NCI-H82 treated with DMSO at 0.1 percent for 48 hours (cell line): ENCODE measurements around the gene TMED4.
"Not testable (repeated sequence)": the region's sequence is repeated elsewhere in the genome, so short reads cannot be mapped to it uniquely, and the experiment has no call there.

ENCODE experiments used
- DNase-seq: peaks from one replicate; lab custom pipeline; 2025; ENCODE audit not compliant: unreplicated experiment; lab: John Stamatoyannopoulos, UW

The TMED4 gene

DNA sequence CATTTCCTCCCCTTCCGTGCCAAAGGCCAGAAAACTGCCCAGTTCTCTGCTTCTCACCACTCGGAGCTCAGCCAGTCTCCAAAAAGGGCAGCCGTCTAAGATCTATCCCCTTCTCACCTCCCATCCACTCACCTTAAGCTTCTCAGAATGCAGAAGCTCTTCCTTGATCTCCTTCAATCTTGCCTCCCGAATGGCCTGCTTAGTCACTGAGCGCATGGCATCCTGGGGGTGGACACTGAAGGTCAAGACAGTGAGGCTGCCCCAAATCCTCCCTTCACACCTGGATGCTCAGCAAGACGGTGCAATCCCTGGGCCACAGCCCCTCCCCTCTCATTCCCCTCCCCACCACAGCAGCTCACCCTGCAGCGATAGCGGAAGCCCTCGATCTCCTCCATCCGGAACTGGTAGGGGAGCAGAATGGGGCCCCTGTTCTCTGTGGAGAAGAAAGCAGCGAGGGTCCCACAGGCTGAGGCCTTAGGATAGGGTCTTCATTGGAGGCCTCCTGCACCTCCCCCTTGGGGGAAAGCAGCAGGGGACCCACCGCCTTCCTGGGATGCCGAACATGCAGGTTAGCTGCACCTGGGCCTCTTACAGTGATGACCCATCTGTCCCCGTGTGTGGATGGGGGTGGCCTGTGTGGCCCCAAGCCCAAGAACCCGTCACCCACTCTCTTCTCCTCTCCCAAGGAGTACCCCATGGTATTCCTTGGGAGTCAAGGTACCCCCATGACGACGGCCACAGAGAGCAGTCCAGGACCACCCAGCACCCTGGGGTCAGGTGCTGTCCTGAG, 13.1 kb downstream of the TMED4 start:
- DNase-seq: no peak

DNA sequence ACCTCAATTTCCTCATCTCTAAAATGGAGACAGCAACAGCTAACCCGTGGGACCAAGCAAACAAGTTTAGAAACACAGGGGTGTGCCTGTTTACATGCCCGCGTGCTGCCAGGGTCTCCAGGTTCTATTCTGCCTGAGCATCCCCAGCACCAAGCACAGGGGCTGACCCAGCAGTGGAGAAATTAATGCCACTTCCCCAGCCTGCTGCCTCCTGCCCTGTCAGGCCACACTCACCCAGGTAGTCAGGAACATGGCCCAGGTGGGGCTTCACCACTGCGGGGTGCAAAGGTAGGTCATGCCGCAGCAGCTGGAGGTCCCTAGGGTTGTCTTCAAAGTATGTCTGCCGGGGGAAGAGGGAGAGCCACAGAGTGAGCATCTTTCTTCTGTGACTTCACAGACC, 14.1 kb downstream of the TMED4 start:
- no peak for DNase-seq

DNA sequence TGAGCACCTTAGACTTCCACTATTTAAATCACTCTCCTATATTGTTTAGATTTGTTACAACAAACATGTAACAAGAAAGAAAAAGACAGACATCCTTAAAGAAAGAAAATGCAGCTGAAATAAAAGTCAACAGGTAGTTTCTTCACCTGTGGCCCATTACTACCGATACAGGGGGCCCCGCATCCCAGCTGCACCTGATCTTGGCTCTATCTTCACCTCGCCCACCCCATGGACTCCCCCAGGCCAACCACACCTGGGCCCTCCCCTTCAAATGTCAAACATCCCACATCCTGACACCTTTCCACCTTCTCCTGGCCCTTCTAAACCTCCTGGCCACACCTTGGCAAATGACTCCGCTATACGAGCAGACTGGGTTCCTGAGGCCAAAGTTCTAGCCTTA, 15.4 kb downstream of the TMED4 start:
- no peak for DNase-seq

DNA sequence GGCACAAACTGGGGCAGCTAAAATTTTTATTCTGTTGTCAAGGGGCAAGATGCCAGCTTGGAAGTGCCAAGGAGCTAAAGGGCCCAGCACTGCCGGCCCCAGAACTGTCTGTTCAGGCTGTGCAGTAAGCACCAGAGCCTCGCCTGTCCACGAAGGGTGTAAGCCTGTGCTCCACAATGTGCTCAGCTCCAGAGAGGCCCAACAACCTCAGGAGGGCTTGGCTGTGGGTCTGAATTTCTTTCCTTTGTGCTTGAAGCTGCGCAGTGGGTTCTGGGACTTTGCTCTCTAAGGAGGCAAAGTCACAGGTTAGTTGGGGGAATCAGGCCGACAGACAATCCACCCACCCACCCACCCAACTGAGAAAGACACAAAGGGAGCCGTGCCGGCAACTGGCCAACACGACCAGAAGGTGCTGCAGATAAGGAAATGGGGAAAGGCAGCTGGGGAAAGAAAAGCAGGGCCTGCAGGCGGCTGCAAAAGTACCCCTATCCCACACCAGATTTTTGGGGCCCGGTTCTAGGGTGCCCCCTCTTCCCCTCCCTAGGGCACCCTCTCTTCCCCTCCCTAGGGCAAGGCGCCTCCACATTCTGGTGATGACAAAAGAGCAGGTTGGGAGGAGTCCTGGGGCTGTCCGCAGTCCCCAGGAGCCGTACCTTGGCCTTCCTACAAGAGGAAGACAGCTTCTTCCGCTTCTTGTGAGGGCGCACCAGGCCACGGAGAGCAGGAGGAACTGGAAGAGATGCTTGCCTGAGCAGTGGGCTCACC, 16.1 kb downstream of the TMED4 start:
- no peak for DNase-seq

DNA sequence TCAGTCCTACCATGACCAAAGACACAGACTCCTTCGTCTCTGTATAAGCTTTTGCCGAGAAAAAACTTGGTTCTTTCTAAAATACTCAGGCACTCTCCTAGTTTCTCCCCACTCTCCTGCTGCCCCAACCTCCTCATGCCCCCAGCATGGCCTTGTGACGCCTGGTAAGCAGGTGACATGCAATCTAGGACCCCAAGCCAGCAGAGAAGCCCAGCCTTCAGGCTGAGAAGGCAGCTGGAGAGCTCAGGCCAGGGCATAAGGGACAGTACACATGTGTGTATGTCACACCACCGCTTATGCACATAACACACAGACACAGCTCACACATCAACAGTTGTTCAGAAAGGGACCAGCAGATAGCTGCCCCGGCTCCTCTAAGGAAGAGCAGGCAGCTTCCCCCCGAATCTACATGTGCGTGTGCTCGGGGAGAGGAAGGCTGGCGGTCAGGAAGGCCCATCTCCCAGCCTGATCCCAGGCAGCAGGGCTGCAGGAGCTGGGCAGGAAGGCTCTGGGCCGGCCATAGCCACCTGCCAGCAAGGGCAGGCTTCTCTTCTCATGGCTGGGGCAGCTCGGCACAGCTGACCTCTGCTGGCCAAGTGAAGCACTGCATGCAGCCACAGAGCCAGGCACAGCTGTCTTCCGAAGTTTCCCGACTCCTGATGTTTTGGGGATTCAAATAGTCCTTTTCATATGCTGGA, 16.8 kb downstream of the TMED4 start:
- no peak for DNase-seq

DNA sequence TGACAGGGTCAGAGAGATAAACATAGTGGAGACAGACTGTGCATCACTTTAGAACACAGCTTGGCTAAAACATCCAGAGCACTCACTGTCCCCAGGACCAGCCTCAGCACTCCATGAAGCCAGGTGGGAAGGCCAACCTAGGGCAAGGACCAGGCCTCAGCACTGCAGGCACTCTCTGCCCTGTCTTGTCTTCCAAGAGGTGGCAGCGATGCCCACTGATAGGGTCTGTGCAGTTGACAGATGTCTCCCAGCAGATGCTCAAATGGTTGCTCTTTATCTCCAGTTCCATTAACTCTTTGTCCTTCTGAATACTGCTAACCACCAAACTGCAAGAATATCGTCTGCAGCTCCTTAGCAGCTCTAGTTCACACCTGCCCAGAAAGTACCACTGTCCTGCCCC, 17.4 kb downstream of the TMED4 start:
- no peak for DNase-seq

DNA sequence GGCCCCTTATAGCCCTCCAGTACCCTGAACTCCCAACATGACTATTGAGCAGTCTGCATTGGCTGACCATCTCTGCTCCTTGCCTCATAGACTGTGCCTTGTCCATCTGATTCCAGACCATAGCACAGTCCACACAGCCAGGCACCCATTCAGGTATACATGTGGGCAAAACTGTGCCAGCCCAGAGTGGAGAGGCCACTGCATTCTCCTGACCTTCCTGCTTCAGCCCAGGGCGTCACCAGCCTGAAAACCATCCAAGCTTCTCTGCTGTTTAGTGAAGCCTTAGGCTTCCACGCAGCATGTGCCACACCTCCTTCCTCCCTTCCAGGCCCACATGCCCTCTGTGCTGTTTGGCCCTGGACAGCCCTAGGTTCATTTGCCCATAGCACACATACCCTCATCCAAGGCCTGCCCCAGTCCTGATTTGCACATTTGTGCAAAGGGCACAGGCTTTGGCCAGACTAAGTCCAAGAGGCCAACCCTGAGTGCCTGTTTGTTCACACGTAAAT, 18.8 kb downstream of the TMED4 start:
- DNase-seq: no peak

DNA sequence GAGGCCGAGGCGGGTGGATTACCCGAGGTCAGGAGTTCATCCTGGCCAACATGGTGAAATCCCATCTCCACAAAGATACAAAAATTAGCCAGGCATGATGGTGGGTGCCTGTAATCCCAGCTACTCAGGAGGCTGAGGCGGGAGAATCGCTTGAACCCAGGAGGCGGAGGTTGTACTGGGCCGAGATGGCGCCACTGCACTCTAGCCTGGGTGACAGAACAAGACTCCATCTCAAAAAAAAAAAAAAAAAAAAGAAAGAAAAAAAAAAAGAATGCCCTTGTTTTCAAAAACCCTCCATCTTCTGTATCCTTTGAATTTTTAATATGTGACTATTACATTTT, 19.4 kb downstream of the TMED4 start:
- DNase-seq: not testable (repeated sequence)

DNA sequence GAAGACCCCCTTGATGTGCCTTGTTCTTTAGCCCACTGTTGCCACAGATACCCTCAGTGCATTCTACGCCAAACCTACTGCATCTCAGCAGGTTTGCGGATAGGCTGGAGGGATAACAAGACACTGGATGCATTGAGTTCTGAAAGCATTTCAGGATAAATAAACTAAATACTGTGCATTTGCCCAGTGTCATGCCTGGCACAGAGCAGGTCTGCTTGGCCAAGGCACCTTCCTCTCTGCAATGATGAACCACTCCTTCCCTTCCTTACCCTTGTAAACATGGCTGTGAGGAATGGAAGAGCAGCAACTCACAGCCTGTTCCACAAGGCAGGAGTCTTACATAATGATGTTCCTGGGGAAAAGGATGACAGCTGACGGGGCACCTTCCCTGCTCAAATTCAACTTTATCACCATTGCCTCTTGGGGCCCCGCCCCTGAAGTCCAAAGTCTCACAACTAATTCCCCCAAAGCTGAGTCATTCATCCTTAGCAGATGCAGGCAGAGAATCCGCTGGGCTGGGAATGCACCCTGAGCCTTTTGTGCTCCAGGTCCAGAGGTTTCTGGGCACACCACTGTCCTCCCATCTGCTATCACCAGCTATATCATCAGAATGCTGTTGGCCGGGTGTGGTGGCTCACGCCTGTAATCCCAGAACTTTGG, 19.9 kb downstream of the TMED4 start:
- DNase-seq: no peak

DNA sequence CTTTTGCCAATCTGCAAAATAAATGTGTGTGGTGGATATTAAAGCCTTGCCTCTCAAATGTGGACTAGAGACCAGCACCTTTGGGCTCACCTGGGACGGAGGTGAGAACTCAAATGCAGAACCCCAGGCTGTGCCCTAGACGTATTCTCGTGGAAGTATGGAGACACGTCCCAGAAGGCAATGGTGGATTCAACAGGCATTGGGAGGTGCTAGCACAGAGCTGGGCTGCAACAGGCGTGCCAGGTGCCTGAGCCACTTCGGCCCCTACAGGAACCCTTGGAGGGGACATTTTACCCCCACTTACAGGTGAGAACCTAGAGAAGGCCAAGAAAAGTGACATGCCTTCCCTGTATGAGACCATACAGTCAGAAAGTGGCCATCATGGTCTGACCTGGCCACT, 20.6 kb downstream of the TMED4 start:
- no peak for DNase-seq

DNA sequence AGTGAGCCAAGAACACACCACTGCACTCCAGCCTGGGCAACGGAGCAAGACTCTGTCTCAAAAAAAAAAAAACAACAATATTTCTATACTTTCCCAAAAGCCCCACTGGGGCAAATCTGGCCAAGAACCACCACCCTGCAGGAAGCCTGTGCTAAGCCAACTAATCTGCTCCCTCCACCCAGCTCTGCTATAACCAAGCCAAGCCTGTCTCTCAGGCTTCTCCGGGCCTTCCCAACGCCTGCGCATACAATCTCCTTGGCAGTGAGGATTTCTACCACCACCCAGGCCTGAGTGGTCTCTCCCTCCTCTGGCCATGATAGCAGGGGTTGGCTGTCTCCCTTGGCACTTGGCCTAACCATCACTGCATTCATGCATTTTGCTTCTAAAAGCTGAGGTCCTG, 22.5 kb downstream of the TMED4 start:
- DNase-seq: no peak

DNA sequence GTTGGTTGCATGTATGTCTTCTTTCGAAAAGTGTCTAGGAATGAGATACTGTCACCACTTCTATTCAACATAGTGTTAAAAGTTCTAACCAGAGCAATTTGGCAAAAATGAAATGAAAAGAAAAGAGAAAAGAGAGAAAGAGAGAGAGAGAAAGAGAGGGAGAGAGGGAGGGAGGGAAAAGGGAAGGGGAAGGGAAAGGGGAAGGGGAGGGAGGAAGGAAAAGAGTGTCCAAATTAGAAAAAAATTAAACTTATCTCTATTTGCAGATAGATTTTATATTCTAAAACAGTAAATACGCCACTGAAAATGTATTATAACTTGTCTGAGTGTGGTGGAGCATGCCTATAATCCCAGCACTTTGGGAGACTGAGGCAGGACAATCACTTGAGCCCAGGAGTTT, 24.5 kb downstream of the TMED4 start:
- no peak for DNase-seq

DNA sequence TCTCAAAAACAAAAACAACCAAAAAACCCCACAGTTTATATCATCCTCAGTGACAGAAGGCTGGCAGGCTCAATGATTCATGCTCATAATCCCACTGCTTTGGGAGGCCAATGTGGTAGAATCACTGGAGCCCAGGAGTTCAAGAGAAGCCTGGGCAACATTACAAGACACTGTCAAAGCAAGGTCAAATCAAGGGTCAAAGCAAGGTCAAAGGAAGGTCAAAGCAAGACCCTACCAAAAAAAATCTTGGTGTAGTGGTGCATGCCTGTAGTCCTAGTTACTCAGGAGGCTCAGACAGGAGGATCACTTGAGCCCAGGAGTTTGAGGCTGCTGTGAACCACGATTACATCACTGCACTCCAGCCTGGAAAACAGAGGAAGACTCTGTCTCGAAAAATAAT, 26.7 kb downstream of the TMED4 start:
- no peak for DNase-seq

DNA sequence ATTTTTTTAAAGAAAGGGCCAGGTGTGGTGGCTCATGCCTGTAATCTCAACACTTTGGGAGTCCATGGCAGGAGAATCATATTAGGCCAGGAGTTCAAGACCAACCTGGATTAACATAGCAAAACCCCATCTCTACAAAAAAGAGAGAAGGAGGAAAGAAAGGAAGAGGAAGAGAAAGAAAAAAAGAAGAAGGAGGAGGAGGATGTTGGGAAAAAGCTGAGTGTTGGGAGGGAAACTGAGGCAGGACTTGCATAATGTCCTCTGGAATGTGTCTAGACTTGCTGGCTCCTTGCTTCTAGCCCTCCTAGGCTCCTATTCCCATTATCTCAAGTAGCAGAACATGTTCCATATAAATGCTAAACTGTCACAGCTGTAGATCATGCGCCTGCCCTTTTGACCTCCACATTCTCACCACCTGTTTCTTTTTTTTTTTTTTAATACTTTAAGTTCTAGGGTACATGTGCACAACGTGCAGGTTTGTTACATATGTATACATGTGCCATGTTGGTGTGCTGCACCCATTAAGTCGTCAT, 29.5 kb downstream of the TMED4 start:
- DNase-seq: not testable (repeated sequence)

DNA sequence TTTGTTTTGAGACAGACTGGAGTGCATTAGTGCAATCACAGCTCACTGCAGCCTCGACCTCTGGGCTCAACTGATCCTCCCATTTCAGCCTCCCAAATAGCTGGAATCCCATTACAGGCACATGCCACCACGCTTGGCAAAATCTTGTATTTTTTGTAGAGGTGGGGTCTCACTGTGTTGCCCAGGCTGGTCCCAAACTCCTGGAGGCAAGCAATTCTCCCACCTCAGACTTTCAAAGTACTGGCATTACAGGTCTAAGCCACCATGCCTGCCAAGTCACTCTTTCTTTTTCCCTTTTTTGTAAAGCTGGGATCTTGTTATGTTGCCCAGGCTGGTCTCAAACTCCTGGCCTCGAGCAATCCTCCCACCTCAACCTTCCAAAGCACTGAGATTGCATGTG, 32.6 kb downstream of the TMED4 start:
- no peak for DNase-seq

DNA sequence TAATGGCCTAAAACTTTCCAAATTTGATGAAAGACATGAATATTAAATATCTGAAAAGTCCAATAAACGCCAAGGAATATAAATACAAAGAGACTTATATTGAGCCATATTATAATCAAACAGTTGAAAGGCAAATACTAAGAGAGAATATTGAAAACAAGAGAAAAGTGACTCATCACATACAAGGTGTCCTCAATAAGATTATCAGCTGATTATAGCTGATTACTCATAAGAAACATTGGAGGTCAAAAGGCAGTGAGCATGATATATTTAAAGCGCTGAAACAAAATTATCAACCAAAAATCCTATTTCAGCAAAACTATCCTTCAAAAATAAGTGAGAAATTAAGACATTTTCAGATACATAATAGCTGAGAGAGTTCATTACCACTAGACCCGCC, 33.1 kb downstream of the TMED4 start:
- no peak for DNase-seq

DNA sequence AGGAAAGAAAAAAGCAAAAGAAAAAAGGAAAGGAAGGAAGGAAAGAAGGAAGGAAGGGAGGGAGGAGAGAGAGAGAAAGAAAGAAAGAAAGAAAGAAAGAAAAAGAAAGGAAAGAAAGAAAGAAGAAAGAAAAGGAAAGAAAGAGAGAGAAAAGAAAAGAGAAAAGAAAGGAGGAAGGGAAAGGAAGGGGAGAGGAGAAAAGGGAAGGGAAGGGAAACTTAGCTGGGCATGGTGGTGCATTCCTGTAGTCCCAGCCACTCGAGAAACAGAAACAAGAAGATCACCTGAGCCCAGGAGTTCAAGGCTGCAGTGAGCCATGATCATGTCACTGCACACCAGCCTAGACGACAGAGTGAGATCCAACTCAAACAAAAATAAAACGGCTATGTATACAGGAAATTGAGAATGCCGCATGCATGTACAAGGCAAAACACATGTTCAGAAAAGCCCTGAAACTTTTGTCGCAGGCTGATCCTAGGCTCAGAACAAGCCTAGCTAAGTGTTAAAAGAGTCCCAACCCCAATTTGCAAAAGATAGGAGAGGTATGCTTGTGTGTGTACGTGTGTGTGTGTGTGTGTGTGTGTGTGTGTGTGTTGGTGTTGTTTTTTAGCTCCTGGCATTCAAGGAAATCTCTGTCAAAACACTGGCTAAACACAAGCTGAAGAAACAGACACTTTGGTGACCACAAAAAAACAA, 34.3 kb downstream of the TMED4 start:
- DNase-seq: no peak

DNA sequence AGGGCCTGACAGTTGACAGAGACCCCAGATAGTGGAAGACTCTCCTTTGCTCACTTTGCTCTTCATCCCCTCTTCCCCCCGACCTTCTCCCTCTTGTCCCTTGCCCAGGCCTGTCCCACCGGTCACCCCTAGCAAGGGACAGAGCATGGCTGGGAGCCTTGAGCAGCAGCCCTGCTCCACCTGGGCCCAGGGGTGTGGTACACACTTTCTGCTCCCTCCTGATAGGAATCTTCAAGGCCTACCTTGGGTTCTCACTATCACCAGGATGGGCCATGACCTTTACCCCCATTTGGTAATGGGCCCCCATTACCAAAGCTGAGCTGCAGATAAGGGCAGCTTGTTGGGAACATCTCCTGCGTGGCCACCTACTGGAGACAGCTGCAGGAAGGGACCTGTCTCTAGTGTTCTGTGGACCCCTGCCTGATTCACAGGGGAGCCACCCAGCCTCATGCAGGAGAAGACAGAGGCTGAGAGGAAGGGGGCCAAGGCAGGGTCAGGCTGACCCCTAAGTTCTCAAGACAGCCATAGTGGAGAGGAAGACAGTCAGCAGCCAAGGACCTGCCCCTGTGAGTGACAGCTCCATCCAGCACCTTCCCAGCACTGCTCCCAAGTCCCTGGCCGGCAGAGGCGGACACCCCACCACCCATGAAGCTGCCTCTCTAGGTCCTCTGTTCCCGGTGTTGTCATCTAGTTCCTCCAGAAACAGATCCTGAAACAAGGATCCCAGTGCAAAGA, 40.0 kb downstream of the TMED4 start:
- DNase-seq: no peak

DNA sequence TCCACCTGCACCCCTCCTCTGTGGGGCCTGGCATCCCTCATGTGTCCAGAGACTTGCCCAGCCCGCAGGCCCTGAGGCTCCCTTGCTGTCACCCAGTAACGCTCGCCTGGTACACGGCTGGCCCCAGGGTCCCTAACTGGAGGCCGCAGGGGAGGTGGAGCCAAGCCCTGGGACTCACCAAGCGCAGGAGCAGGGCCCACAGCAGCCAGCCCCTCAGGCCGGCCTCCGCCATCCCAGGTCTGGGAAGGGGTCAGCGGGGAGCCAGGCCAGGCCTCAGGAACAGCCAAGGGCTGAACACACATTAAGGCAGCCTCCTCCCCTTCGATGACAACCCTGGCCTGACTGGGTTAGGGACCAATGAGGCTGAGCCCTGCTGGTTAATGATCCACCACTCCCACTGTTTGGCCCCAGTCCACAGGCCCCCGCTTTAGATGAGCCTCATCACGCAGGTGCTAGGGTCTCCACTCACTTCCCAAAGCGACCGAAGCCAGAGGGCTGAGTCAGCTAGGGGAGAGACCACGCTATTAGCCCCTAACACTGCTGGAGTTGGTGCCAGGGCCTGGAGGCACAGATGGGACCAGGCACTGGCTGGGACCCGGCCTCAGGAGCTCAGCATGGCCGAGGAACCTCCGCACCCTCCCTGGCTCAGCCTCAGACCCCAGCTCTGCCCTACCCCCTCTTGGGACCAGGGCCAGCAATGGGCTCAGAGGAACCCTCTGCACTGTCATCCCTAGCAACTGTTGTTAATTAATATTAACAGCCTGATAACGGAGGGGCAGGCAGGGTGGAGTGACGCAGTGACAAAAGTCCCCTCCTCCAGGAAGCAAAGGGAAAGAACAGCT, 40.8 kb downstream of the TMED4 start, which contains the start of gene NPC1L1:
NPC1L1 (minus strand) TSS at position 303 of the 842 bp plus-strand sequence; CDS start at position 232, 71 bp downstream.
- DNase-seq: no peak
